Lung (tissue), 12 donors: Measurements from ENCODE around the gene IRF8. TPM values are rescaled to one million over a fixed set of nuclear protein-coding genes. Genes with fewer than 3 reads are reported as not detected.

Experiments
- ATAC-seq: fragments of 200-7000 bp; cut with Tn5 transposase; one replicate; pipeline ENCODE4 v1.9.1; 2020; ENCODE audit warnings: moderate number of reproducible peaks; ENCODE audit not compliant: insufficient read depth, low FRiP score
- DNase-seq, 3 donors: peaks; one replicate each; pipeline ENCODE4 v3.0.0-alpha.2; 2013 to 2017
- H3K27ac ChIP-seq, 2 donors: one replicate each; pipeline ENCODE4 v1.5.1; 2013; ENCODE audit warnings: mild to moderate bottlenecking in 2 of 2, moderate library complexity in 2 of 2, control low read depth in 1 of 2, inconsistent platforms in 1 of 2, low read depth in 1 of 2, low read length in 1 of 2
- H3K27me3 ChIP-seq, 3 donors: one replicate each; pipeline ENCODE4 v1.5.1; 2013; ENCODE audit warnings: low read length in 2 of 3; ENCODE audit not compliant: control insufficient read depth in 3 of 3, insufficient read depth in 3 of 3
- H3K36me3 ChIP-seq, 4 donors: one replicate each; pipeline ENCODE4 v1.5.1; 2013; ENCODE audit warnings: low read length in 4 of 4, mild to moderate bottlenecking in 1 of 4, moderate library complexity in 1 of 4; ENCODE audit not compliant: control insufficient read depth in 4 of 4, insufficient read depth in 4 of 4
- H3K4me1 ChIP-seq, 5 donors: one replicate each; pipeline ENCODE4 v1.5.1; 2013; ENCODE audit warnings: low read length in 5 of 5, mild to moderate bottlenecking in 2 of 5, moderate library complexity in 1 of 5; ENCODE audit not compliant: control insufficient read depth in 5 of 5, insufficient read depth in 5 of 5
- H3K4me3 ChIP-seq: one replicate; pipeline ENCODE4 v1.5.1; 2013; ENCODE audit warnings: mild to moderate bottlenecking, control low read depth, moderate library complexity
- H3K9ac ChIP-seq, 2 donors: one replicate each; pipeline ENCODE4 v1.5.1; 2013; ENCODE audit warnings: low read length in 2 of 2, control low read depth in 1 of 2; ENCODE audit not compliant: insufficient read depth in 1 of 2
- H3K9me3 ChIP-seq, 4 donors: one replicate each; pipeline ENCODE4 v1.5.1; 2013; ENCODE audit warnings: low read length in 3 of 4, mild to moderate bottlenecking in 1 of 4, moderate library complexity in 1 of 4; ENCODE audit not compliant: control insufficient read depth in 4 of 4, insufficient read depth in 3 of 4
- WGBS, 2 donors: extraction: QIAGEN DNeasy Blood & Tissue Kit; methylation state at CpG; one replicate each; pipeline ENCODE4 v1.1.7; 2013; 5-methylcytosine and 5-hydroxymethylcytosine counted together
- polyA plus RNA-seq, 2 donors: library from polyadenylated mRNA; stranded (reverse); fragments of 200-250 nt; gene quantifications; one replicate each; pipeline ENCODE4 v1.2.1, GENCODE V29; 2013
- total RNA-seq, 2 donors: library from RNA; depleted of rRNA in 1 of 2; stranded (reverse); fragments of >200 nt in 1 of 2; gene quantifications; one replicate each; pipeline ENCODE4 v1.2.1, GENCODE V29; 2014 to 2021
- TF ChIP-seq, protein P1 (sequence below): IDR thresholded peaks from 2 replicates; pipeline ENCODE4 v1.5.1; 2012; ENCODE audit warnings: mild to moderate bottlenecking; ENCODE audit errors: control extremely low read depth, extremely low read depth
- donor health status: control.
- donor health status: control.
- donor health status: Bipolar disorder and iron deficiency.
- donor health status: healthy.
- donor health status: DM: yes; HTN: yes; CAD: no.

The IRF8 gene
- total and polyA plus RNA-seq, 4 donors: 7.3 to 48.3 (median 37.0) TPM

DNA sequence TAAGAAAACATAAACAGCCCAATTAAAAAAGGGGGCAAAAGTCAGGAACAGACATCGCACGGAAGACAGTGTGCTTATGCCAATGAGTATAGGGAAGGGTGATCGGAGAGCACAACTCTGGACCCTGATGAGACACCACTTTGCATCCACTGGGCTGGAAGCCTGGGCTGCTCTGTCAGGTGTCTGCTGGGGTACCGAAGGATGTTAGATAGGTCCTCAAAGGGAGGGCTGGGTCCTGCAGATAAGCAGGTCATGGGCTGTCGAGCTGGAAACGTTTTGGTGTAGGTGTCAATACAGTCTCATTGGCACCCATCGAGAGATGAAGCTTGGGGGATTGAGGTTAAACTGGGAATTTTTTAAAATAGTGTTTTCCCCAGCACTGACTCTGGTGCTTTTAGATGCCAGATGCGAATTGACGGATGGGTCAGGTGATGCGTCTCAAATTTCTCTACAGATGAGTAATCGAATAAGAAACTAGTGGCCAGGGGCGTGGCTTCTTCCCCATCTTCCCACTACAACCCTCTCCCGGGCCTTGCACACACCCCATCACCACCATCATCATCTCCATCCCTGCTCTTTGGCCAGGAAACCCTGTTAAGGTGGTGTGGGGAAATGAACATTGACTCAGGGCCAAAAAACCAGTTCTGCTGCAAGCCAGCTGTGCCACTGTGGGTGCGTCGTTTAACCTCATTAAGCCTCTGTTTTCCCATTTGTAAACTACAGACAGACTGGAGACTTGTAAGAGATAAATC is 47.8 kb upstream of the IRF8 start:
- no peak overlapping the region for H3K27ac ChIP-seq
- TF ChIP-seq, protein P1, sequence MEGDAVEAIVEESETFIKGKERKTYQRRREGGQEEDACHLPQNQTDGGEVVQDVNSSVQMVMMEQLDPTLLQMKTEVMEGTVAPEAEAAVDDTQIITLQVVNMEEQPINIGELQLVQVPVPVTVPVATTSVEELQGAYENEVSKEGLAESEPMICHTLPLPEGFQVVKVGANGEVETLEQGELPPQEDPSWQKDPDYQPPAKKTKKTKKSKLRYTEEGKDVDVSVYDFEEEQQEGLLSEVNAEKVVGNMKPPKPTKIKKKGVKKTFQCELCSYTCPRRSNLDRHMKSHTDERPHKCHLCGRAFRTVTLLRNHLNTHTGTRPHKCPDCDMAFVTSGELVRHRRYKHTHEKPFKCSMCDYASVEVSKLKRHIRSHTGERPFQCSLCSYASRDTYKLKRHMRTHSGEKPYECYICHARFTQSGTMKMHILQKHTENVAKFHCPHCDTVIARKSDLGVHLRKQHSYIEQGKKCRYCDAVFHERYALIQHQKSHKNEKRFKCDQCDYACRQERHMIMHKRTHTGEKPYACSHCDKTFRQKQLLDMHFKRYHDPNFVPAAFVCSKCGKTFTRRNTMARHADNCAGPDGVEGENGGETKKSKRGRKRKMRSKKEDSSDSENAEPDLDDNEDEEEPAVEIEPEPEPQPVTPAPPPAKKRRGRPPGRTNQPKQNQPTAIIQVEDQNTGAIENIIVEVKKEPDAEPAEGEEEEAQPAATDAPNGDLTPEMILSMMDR: no peak
- ATAC-seq: no peak
- no peak for DNase-seq
- H3K9ac ChIP-seq: no peak overlapping the region
- 68 to 71% methylated on average over 15 of the region's 15 CpGs for WGBS, 2 donors
- peaks cover 0 to 3% (median 0%) of the 10 kb centered on the region in 5 donors for H3K4me1 ChIP-seq
- H3K9me3 ChIP-seq: no peaks in the 10 kb centered on the region
- H3K27me3 ChIP-seq: peaks cover 0 to 3% (median 0%) of the 10 kb centered on the region in 3 donors
- no peaks in the 10 kb centered on the region for H3K36me3 ChIP-seq
- H3K4me3 ChIP-seq: no peak overlapping the region

DNA sequence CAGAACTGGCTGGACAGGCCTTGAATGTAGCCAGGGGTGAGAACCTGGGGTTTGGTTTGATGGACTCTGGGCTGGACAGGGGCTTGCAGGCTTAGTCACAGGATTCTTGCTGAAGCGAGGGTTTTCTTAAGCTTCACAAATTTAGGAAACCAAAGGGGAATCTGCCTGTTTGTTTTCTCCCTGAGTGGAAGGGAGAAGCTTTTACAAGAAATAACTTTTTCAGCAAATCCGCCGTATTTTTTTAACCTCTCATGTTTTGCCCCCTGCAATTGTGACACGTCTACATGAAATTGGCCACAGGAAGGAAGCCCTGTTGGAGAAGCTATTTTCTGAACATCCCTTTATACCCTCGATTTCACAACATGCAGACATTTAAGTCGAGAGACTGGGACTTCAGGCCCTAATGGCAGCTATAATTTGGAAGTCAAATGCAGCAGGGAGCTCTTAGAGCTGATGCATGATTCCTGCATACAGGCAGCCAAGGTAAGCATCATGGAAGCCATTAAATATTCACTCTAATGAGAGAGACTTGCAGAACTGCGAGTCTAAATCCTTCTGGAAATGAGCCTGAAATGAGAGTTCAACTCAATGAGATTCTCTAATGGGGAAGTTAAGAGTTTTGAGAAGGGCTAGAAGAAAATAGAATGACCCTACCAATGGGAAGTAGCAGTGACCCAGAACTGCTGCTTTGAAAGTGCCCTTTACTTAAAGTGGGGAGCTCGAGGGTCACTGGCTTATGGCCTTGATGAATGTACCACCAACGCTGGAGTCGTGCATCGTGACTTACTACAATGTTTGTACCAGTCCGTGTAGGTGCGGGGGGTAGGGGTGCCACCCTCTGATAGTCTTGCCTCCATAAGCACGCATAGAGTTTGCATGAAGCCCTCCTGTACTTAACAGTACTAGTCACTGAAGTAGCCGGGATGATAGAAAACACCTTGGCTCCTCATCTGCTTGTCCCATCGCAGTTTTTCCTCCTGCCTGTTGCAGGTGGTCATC is 45.1 kb upstream of the IRF8 start:
- no peaks in the 10 kb centered on the region for H3K4me1 ChIP-seq
- no peaks in the 10 kb centered on the region for H3K36me3 ChIP-seq
- H3K9me3 ChIP-seq: no peaks in the 10 kb centered on the region
- WGBS, 2 donors: 57 to 74% methylated on average over 16 of the region's 16 CpGs
- no peak overlapping the region for H3K9ac ChIP-seq
- DNase-seq (no peak), ATAC-seq (no peak)
- TF ChIP-seq, protein P1: no peak
- no peak overlapping the region for H3K27ac ChIP-seq
- H3K4me3 ChIP-seq: no peak overlapping the region
- peaks cover 0 to 3% (median 0%) of the 10 kb centered on the region in 3 donors for H3K27me3 ChIP-seq

DNA sequence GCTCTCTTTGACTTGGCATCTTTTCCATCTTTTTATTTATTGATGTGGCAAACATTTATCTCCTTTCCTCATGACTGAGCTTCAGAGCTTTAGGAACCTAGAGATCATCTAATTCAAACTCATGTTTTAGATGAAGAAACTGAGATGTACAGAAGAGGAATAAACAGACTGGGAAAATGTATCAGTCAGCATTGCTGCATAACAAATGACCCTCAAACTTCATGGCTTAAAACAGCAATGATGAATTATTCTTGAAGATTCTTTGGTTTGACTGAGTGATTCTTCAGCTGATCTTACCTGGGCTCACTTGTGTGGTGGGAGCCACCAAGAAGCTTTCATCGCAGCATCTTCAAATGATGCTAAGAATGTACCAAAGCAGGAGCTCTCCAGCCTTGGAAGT is 44.0 kb upstream of the IRF8 start:
- H3K27me3 ChIP-seq: peaks cover 0 to 3% (median 0%) of the 10 kb centered on the region in 3 donors
- H3K4me3 ChIP-seq: no peak overlapping the region
- DNase-seq: no peak
- ATAC-seq: no peak
- TF ChIP-seq, protein P1: no peak
- H3K9me3 ChIP-seq: no peaks in the 10 kb centered on the region
- H3K9ac ChIP-seq: no peak overlapping the region
- H3K4me1 ChIP-seq: no peaks in the 10 kb centered on the region
- H3K36me3 ChIP-seq: no peaks in the 10 kb centered on the region
- no peak overlapping the region for H3K27ac ChIP-seq
- WGBS, 2 donors: 98 to 100% methylated on average over 1 of the region's 1 CpG
